NCI-H446 (cell line): Measurements from ENCODE around the gene CHI3L2.

Source experiments
- DNase-seq, 2 experiments: peaks; one replicate each; lab custom pipeline; 2025; lab: John Stamatoyannopoulos, UW

CHI3L2 gene, protein sequence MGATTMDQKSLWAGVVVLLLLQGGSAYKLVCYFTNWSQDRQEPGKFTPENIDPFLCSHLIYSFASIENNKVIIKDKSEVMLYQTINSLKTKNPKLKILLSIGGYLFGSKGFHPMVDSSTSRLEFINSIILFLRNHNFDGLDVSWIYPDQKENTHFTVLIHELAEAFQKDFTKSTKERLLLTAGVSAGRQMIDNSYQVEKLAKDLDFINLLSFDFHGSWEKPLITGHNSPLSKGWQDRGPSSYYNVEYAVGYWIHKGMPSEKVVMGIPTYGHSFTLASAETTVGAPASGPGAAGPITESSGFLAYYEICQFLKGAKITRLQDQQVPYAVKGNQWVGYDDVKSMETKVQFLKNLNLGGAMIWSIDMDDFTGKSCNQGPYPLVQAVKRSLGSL

DNA sequence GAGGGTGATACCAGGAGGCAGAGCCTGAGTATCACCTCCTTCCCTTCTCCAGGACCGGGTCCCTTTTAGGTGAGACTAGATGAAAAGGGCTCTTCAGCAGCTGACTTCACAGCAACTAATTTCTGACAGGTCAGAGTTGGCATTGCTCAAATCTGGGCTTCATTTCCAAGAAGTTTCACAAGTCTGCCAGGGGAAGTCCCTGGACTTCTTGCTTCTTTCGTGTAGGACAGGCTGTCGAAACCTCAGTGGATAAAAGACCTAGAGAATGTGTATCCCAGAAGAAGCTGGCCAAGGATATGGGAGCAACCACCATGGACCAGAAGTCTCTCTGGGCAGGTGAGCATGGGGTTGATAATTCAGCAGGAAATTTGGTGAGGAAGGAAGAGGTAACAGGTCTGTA lies at the start of gene CHI3L2:
TSS of gene CHI3L2 (plus strand) at position 280 of the 400 bp plus-strand sequence. CDS start at position 297, 17 bp downstream.
- no peak for DNase-seq

DNA sequence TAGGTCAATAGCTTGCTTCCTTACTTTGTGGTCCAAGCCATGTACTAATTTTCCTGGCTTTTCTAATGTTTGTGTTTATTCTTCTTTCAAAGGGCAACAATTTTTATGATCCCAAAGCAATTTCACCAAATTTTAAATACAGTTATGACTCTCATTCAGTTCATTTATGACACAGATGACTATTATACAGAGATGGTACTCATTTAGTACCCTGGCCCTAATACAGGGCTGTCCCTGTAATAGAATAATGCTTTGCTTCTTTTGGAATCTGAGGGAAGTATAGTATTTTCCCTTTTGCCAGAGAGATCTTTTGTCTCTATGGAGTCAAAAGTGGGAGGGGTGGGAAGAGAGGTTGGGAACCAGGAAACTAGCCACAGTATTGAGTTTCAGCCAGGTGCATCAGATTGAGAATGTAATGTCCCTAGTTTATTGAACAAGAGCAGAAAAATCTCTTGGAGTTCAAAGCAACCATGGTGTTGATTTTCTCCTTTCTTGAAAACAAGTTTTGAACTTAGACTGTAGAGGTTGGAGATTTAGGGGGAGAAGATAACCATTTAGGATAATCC lies 47.5 kb upstream of the CHI3L2 start:
- DNase-seq = no peak

DNA sequence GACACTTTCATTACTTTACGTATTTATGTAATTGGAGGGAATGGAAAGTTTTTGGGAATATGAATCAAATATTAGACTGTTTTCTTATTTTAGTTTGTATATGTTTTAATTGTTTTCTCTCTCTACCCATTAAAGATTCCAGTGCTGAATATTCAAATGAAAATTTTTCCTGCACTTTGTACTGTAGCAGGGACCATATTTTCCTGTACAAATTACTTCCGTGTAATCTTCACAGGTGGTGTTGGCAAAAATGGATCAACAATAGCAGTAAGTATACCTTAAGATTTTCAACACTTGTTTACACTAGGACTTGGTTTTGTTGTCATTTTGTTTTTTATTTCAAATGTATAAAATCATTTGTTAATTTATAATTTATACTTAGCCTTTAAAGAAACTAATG lies 45.5 kb upstream of the CHI3L2 start:
- no peak for DNase-seq

DNA sequence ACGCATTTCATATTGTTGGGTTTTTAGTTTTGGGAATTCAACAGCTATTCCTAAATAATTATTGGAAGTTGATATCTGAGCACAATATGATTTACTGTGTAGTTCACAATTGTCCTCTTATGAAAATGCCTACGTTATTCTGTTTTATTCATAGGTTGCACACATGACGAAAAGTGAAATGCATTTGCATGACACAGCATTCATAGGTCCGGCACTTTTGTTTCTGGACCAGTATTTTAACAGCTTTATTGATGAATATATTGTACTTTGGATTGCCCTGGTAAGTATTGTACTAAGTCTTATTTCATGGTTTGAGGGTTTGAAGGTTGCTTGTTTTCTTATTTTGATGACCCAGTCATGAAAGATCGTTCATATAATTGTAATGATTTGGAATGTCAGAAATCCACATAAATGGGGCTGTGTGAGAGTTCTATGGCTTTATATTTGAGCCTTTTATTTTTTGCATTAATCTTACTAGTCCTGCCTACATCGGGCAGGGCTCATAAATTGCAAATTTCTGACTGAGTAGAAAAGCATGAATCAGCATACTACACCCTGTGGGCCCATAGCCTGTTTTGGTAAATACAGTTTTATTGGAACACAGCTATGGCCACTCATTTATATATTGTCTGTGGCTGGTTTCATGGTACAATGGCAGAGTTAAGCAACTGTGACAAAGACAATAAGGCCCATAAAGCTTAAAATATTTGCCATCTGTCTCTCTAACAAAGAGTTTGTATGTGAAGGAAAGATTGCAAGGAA lies 44.0 kb upstream of the CHI3L2 start:
- no peak for DNase-seq

DNA sequence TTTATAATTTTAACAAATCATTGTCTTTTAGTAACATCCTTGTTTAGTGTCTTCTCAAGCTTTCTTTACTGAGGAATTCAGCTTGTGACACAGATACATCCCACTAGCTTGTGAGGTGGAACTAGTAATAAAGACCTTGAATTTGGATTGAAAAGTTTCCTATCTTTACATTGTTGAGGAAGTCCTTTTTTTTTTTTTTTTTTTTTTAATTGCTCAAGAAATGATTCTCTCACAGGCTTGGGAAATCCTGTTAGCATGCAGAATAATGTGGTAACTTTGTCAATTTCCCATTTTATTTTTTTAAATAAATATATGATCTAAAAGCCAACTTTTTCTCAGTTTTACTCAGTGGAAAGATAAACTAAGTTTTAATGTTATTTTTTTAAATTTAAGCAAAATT lies 42.9 kb upstream of the CHI3L2 start:
- no peak for DNase-seq

DNA sequence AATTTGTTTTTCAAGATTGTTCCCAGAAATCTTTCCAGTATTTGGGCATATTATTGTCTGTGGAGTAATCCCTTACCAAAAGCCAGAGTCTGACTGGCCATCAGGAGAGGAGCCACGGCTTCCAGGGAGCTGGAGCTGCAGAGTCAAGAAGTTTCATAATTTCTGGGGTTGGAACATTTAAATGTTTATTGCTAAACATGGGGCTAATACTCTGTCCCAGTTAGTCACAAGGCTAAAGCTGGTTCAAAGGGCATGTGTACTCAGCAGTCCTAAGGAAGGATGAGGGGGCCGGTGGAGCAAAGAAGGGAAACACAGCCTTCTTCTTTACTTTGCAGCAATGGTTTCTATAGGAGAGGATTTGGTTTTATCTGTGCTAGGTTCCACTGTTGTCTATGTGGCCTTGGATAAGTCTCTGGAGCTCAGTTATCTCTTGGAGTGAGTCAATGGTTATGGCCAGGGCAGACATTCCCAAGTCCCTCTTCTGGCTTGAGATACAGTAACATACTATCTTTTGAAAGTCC lies 36.5 kb upstream of the CHI3L2 start:
- DNase-seq = no peak

DNA sequence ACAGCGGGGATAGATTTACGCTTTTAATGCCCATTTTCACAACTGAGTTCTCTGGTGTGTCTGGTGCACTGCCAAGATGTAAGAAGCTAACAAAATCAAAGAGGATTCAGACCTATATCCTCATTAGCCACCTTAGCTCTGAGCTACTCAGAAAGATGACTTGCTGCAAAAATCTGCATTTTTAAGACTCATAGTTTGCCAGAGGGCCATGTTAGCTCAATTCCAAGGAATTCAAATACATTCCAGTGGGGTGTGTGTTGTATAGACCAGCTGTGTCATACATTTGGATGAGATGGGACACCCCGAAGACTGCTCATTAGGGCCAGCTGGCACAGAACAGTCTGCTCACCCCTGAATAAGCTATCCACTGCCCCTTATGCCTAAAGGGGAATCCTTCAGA lies 36.0 kb upstream of the CHI3L2 start:
- no peak for DNase-seq

DNA sequence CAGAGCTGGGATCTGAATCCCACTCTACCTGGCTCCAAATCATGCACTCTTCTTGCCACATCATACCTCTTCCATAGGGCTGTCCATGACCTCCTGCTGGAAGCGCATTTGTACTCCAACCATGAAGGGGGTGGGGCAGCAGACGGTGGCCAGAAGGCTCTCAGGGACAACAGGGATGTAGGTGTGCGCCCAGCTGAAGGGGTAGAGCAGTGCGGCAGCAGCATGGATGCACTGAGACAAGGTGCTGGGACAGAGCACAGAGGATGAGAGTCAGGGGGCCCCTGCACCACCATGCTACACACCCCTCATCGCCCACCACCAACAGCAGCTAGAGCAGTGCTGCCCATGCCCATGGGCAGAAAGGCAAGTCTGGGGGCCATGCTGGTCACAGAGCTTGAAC lies 35.4 kb upstream of the CHI3L2 start:
- no peak for DNase-seq

DNA sequence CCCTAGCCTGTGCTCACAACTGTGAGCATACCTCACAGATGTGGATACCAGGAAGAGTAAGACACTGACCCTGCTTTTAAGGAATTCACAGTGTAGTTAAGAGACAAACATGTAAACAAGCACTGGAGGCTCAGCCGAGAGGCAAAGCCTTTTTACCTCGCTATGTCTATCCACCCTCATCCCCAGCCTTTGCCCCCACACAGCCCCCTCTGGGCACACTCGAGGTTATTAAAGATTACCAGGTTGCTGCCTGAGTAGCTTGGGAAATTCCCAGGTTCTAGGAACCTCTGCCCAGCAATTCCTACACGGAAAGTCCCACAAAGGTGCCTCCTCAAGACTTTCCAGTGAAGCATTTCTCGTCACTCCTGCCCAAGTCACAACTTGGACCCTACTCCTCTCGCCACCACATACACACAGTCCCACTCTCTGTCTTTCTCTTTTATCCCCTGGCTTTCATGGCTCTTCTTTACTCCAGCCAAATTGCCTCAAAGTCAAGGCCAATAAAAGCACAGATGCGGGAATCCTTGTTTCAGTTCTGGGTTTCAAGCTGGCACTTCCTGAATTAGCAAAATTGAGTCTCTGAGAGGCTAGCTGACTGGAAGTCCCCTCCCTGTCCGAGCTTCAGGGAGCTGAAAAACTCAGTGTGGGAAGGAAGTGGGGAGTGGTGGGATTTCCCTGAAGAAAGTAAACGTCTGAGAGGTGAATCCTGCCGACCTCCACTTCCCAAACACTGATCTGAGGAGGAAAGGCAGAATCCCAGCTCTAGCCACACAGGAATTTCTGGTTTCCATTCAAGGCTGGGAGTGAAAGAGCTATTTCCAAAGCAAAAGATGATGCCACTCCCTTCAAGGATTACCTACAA lies 34.6 kb upstream of the CHI3L2 start:
- no peak for DNase-seq

DNA sequence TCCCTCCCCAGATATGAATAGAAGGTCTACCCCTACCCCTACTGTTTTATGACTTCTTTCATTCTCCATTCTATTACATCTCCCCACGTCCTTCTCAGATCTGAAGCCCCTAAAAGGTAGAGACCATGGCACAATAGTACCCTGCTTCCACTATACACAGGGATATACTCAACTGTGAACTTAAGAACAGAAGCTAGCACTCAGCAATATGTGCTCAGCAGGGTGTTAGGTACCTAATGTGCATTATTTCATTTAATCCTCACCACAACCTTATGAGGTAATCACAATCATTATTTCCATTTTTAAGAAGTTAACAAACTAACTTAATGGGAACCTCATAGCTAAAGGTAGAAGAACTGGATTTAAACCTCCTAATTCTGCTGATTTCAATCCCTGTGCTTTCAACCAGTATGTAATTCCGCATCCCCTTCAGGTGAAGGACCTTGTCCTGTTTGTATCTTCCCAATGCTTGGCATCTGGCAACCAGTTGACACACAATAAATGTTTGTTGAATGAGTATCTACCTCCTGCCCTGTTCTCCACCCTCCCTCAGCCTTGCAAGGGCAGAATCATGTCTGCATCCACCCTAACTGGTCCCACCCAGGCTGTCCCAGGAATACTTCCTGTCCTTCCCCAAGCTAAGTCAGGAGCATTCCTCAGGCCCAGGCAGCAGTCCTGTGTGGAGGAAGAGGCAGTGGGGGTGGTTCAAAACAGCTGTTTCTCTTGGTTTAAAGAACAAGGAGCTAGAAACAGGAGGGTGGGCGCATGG lies 33.6 kb upstream of the CHI3L2 start:
- DNase-seq = no peak

DNA sequence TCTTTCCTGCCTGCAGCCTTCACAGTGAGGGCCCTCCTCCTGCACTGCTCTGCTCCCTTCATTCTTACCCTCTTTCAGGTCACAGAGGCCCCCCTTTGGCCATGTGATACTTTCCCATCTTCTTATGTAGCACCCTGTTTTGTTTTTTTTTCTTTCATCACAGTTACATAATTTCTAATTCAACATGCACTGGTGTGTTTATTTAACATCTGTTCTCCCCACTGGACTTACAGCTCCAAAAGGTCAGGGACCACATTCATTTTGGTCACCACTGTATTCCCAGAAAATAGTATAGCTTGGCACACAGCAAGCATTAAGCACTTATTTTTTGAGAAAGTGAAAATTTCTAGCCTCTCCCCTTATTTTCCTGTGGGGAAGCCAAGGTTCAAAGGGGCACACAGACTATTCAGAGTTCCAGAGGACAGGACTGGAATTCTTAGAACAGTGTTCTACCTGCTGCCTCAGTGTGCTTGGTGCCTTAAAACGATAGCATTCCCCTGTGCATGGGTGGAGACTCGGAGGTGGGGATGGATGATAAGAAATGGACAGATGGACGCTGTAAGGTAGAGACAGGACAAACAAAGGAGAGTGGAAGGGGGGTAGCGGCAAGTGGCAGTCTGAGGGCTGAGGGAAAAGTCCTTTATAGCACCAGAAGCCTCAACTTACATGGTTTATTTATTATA lies 32.4 kb upstream of the CHI3L2 start:
- DNase-seq = no peak

DNA sequence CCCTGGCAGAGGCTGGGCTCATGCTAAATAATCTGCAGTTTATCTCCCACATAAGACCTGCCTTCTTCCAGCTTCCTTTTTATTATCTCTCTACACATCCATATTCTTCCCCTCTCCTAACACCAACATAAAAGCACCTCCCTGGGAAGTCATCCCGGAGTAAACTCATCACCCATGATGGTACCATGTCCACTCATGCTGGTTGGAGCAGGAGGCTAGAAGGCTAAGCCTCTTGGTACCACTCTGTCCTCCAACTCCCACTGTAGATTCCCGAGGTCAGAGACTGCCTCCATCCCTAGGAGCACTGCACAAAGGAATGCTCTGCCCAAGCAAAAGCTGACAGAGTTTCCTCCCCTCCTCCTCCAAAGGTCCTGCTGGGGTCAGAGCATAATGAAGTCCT lies 31.3 kb upstream of the CHI3L2 start:
- no peak for DNase-seq

DNA sequence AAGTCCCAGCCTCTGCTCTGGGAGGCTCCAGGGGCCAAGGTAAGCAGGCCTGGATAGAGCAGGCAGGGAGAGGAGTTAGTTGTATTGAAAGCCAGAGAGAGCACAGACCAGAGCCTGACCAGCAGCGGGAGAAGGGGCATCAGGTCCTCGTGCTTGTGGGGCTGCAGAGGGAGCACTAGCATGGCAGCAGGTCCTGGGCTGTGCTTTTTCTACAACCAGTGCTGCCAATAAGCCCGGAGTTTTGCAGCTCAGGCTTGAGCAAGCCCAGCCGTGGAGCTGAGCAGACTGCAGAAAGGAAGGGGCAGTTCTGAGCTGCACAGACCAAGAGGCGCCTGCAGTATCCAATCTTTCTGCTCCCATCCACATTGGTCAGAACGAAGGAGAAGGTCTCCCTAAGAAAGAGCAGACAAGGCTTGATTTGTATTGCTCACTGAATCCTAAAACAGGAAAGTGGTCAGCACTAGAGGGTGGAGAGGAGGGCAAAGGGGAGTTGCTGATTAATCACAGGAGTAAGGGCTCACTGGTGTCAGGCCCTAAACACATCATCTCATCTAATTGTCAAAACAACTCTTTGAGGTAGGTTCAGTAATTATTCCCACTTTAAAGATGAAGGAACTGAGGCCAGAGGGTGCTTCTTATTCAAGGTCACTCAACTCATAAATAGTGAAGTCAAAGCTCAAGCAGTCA lies 29.8 kb upstream of the CHI3L2 start:
- peak in 1 of 2 experiments; percentile 10 for DNase-seq

DNA sequence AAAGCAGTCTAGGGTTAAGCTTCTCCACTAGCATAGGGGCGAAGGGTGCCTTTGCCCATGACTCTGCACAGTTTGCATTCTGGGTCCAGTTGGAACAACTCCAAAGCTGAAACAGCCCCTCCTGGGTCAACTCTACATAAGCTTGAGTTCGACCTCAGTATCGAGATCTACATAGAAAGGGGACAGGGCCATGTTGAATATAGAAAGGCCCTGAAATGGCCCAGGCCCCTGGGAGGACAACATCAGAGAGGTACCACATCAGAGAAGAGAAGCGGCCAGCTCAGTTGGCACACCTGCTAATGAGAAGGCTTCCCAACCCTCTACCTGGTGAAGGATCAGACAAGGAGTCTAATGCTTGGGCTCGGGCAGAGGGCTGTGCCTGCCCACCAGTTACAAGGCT lies 28.7 kb upstream of the CHI3L2 start:
- DNase-seq = no peak

DNA sequence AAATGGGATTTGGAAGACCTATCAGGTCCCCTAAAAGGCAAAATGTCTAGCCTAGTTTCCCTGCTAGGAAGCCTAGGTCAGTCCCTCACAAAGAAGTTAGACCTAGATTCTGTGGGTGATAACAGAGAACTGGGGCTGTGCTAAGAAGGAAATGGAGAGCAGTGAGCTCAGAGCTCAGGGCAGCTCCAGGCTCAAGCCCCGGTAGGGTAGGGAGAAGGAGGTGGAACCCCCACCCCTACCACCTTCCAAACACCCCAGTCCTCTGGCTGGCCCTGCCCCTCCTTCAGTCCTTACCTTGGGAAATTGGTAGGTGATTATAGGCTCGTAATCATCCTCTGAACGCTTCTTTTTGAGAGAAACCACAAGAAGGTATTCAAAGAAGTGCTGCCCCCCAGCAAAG lies 28.2 kb upstream of the CHI3L2 start:
- no peak for DNase-seq

DNA sequence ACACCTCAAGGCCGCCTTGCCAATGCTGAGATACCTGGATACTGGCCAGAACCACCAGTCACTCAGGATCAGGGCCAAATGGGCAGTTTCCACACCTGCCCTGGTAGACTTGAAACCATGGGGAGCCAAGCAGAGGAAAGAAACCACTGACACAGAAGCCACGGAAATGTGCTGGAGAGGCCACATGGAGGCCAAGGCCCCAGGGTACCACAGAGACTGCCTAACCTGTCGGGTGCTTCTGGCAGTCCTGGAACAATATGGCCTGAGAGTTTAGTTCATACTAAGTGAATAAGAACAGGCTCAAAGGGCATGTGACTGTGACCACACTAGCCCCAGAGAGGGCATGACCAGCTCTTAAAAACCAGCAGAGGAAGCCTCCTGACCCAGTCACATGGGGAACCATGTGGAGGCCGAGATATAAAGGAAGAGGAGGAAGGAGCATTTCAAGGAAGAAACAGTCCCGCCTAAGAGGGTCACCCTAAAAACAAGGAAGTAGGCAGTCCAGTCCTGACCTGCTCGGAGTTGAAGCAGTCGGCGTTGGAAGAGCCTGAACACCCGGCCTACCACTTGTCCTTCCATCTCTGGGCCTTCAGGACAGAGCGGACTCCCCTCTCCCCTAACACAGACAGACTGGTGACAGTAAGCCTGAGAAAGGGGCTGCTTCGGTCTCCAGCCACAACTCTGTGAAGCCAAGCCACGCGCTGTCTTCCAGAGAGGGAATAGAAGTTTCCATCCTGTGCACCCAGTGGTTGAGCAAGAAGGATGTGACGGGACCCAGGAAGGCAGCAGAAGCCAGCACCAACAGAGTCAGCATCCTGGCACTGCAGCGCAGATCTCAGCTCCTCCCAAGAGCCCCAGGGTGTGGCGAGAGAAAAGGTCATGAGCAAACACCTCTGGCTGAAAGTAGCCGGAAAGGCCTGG lies 27.4 kb upstream of the CHI3L2 start, which contains the start of gene DENND2D:
TSS of gene DENND2D (minus strand) at position 766 of the 921 bp plus-strand sequence. CDS start at position 579, 187 bp downstream.
- DNase-seq = no peak

DNA sequence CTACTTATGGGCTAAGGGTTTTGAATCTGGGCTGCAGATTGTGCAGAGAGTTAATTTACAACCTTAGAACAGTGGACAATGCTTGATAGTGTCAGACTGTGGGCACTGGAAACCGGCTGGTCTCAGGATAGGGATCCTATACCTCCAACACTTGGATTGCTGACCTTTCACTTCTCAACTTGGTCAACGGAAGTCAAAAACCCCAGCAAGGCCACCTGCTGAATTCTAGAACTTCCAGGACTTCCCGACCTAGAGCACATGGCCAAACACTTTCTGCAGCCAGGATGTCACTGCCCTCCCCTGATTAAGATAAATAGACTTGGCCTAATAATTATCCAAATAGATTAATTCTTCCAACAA lies 26.7 kb upstream of the CHI3L2 start:
- no peak for DNase-seq

DNA sequence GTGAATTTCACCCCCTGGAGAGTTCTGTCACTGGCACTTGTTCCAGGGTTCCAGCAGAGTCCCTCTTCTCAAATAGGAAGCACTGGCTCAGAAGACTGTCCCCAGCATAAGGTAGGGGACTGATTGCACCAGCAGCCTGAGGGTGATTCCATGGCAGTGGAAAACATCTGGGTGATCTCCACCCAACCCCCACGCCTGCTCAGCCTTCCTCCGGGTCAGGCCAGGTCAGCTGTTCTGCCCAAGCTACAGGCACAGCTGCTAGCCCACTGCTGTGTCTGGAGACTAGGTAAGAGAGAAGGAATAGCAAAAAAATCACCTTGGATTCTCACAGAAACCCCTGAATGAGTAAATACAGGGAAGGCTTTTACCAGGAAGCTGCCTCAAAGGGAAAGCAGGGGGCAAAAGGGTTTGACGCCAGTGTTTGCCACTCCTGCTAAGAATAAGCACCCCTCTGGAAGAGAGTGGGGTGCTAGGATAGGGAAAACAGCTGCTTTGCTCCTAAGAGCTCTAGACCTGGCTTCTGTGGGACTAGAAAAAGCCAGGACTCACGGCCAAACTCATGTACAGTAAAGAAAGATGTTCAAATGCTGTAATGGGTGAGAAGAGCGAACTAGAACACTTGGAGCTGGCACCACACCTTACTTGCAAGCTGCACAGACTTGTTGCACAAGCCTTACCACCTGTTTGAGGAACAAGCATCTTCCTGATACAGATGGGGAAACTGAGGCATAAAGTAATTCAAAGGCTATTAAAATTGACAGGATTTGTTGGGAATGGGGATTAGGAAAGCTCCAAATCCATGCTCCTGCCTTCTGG lies 26.0 kb upstream of the CHI3L2 start:
- DNase-seq = no peak
